Adrenal gland (tissue), 12 donors: ENCODE measurements around the gene HSPBAP1. TPM values are rescaled to one million over a fixed set of nuclear protein-coding genes. Genes with fewer than 3 reads are reported as not detected.

Source experiments
- DNase-seq, 7 donors: peaks; one replicate each; pipeline ENCODE4 v3.0.0-alpha.2; 2019 to 2020
- H3K27ac ChIP-seq, 5 donors: fragments of 200-600 bp; sonication (generic) in 4 of 5; 1 replicate in 3 of 5; 2 replicates in 2 of 5; pipeline versions ENCODE4 v1.5.1 to v1.8.0; 2016 to 2020; ENCODE audit warnings: mild to moderate bottlenecking in 1 of 5
- H3K27me3 ChIP-seq: fragments of 200-600 bp; 2 replicates; pipeline ENCODE4 v1.8.0; 2021
- H3K36me3 ChIP-seq, 2 donors: fragments of 200-600 bp; replicated peaks in 1 of 2; 1 replicate in 1 of 2; 2 replicates in 1 of 2; pipeline versions ENCODE4 v1.5.1 to v1.8.0; 2018 to 2022
- H3K4me1 ChIP-seq, 2 donors: fragments of 200-600 bp; replicated peaks in 1 of 2; 1 replicate in 1 of 2; 2 replicates in 1 of 2; pipeline versions ENCODE4 v1.5.1 to v1.8.0; 2018 to 2021
- H3K4me3 ChIP-seq, 4 donors: fragments of 200-600 bp; sonication (generic) in 3 of 4; one replicate each; pipeline ENCODE4 v1.5.1; 2016 to 2018
- H3K9me3 ChIP-seq, 3 donors: fragments of 200-600 bp; sonication (generic) in 1 of 3; replicated peaks in 1 of 3; 1 replicate in 2 of 3; 2 replicates in 1 of 3; pipeline versions ENCODE4 v1.5.1 to v1.8.0; 2016 to 2021
- CTCF ChIP-seq, 6 experiments: fragments of 450-650 bp in 4 of 6; fragments of 200-600 bp in 2 of 6; sonication (generic) in 1 of 6; IDR thresholded peaks; 1 replicate in 5 of 6; 2 replicates in 1 of 6; pipeline versions ENCODE4 v1.5.1 to v1.8.0; 2016 to 2021; ENCODE audit warnings: antibody characterized with exemption in 6 of 6, mild to moderate bottlenecking in 2 of 6, moderate library complexity in 1 of 6
- POLR2A ChIP-seq, 2 donors: fragments of 450-650 bp; IDR thresholded peaks; one replicate each; pipeline ENCODE4 v1.6.1; 2017; ENCODE audit warnings: antibody characterized with exemption in 2 of 2, mild to moderate bottlenecking in 2 of 2, moderate library complexity in 1 of 2
- WGBS, 4 donors: extraction: QIAGEN DNeasy Blood & Tissue Kit in 2 of 4; methylation state at CpG; one replicate each; pipeline versions ENCODE4 v1.1.5 to v1.1.7; 2013 to 2017; 5-methylcytosine and 5-hydroxymethylcytosine counted together
- intact Hi-C, 2 donors: fragments of 100-400 bp; cut with DNase I; formaldehyde crosslinking; loops; one replicate each; pipeline versions ENCODE4 v1.14.1 to v1.15.0; 2022 to 2023
- polyA plus RNA-seq, 3 donors: library from polyadenylated mRNA; stranded (reverse); fragments of 200-250 nt in 2 of 3; fragments of 350-450 nt in 1 of 3; fragmentation: Illumina TruSeq in 1 of 3; extraction: RNeasy Lipid Tissue Mini Kit (QIAGEN cat#74804) in 1 of 3; gene quantifications; one replicate each; pipeline ENCODE4 v1.2.3, GENCODE V29; 2013 to 2014
- total RNA-seq, 9 donors: library from RNA; depleted of rRNA in 4 of 9; stranded (reverse); fragments of >200 nt in 4 of 9; fragments of 120-200 nt in 1 of 9; fragmentation: NEBNext Ultra II Directional in 1 of 9; extraction: Animal tissue kit (Norgen Biotek cat#: 25700) in 1 of 9; gene quantifications; one replicate each; pipeline versions ENCODE4 v1.1.0 to v1.2.4, GENCODE V29; 2013 to 2023
- donor health status: healthy with polysubstance abuse.
- donor health status: Bipolar disorder and iron deficiency.
- donor health status: DM: yes; HTN: yes; CAD: no.
- donor health status: DM: no; HTN: no; CAD: no.
- donor health status: DM: no; HTN: no; CAD: no.
- donor health status: DM: yes; HTN: yes; CAD: no.

The HSPBAP1 gene
- total and polyA plus RNA-seq, 12 donors = 3.9 to 40.2 (median 10.3) TPM

- Histone ChIP-seq H3K4me3 (no peak overlapping the region), H3K36me3 (no peaks in the 10 kb centered on the region), H3K9me3 (no peaks in the 10 kb centered on the region), H3K27me3 (no peaks in the 10 kb centered on the region), H3K4me1 (no peaks in the 10 kb centered on the region), H3K27ac (no peak overlapping the region)
- 95 to 97% (median 96%) methylated on average over 3 of the region's 3 CpGs for WGBS, 4 donors
- intact Hi-C loops = no loop called here
- TF ChIP-seq CTCF (IDR thresholded peaks at IDR 0.05) = no peak
- TF ChIP-seq POLR2A (IDR thresholded peaks at IDR 0.05) = no peak
- no peak for DNase-seq
Observed at GRCh38 chr3:122728186-122728585, 65.4 kb downstream of the HSPBAP1 start.

- Histone ChIP-seq H3K27ac (no peak overlapping the region), H3K4me3 (no peak overlapping the region), H3K9me3 (no peaks in the 10 kb centered on the region), H3K36me3 (no peaks in the 10 kb centered on the region), H3K4me1 (no peaks in the 10 kb centered on the region), H3K27me3 (no peaks in the 10 kb centered on the region)
- intact Hi-C loops = no loop called here
- DNase-seq = no peak
- no peak for TF ChIP-seq POLR2A (IDR thresholded peaks at IDR 0.05)
- 95 to 99% (median 97%) methylated on average over 9 of the region's 9 CpGs for WGBS, 4 donors
Observed at GRCh38 chr3:122727766-122728165, 65.9 kb downstream of the HSPBAP1 start.

- intact Hi-C loops = no loop called here
- no peak overlapping the region for H3K4me3 ChIP-seq
- peak in 1 of 7 donors; percentile 27 for DNase-seq
- H3K4me1 ChIP-seq = no peaks in the 10 kb centered on the region
- no peaks in the 10 kb centered on the region for H3K27me3 ChIP-seq
- H3K36me3 ChIP-seq = no peaks in the 10 kb centered on the region
- no peak overlapping the region for H3K27ac ChIP-seq
- H3K9me3 ChIP-seq = no peaks in the 10 kb centered on the region
- 93 to 96% (median 94%) methylated on average over 3 of the region's 3 CpGs for WGBS, 4 donors
- no peak for TF ChIP-seq CTCF (IDR thresholded peaks at IDR 0.05)
- TF ChIP-seq POLR2A (IDR thresholded peaks at IDR 0.05) = no peak
Observed at GRCh38 chr3:122727294-122727693, 66.3 kb downstream of the HSPBAP1 start.

GRCh38 chr3:122725106-122725505 is 68.5 kb downstream of the HSPBAP1 start:
- no peaks in the 10 kb centered on the region for H3K27me3 ChIP-seq
- peaks cover 0 to 14% of the 10 kb centered on the region in 2 donors for H3K36me3 ChIP-seq
- no peaks in the 10 kb centered on the region for H3K4me1 ChIP-seq
- no peaks in the 10 kb centered on the region for H3K9me3 ChIP-seq
- H3K4me3 ChIP-seq = no peak overlapping the region
- intact Hi-C loops = no loop called here
- H3K27ac ChIP-seq = no peak overlapping the region
- 96 to 99% (median 97%) methylated on average over 17 to 20 of the region's 20 CpGs for WGBS, 4 donors
- no peak for TF ChIP-seq POLR2A (IDR thresholded peaks at IDR 0.05)
- TF ChIP-seq CTCF (IDR thresholded peaks at IDR 0.05) = no peak
- DNase-seq = no peak

- Histone ChIP-seq H3K4me3 (no peak overlapping the region), H3K9me3 (no peaks in the 10 kb centered on the region), H3K27ac (no peak overlapping the region), H3K36me3 (peaks cover 0 to 68% of the 10 kb centered on the region in 2 donors), H3K4me1 (no peaks in the 10 kb centered on the region), H3K27me3 (no peaks in the 10 kb centered on the region)
- no peak for DNase-seq
- WGBS, 4 donors = 75 to 81% (median 77%) methylated on average over 3 of the region's 3 CpGs
- TF ChIP-seq CTCF (IDR thresholded peaks at IDR 0.05) = no peak
- TF ChIP-seq POLR2A (IDR thresholded peaks at IDR 0.05) = no peak
- intact Hi-C loops = no loop called here
Observed at GRCh38 chr3:122719273-122719921, 74.2 kb downstream of the HSPBAP1 start.
